HEK293 (cell line): ENCODE results near the gene ABR.

Experiments
- KLF1 ChIP-seq: fragments of 450-650 bp; formaldehyde crosslinking; IDR thresholded peaks from 2 replicates; pipeline ENCODE4 v1.5.1; 2016; ENCODE audit warnings: missing biosample characterization, missing genetic modification characterization
- OVOL3 ChIP-seq: fragments of 450-650 bp; formaldehyde crosslinking; IDR thresholded peaks from 2 replicates; pipeline ENCODE4 v1.5.1; 2016; ENCODE audit warnings: missing biosample characterization, missing genetic modification characterization
- PRDM10 ChIP-seq: fragments of 450-650 bp; formaldehyde crosslinking; IDR thresholded peaks from 2 replicates; pipeline ENCODE4 v1.5.1; 2016; ENCODE audit warnings: missing biosample characterization, missing genetic modification characterization
- PRDM2 ChIP-seq: fragments of 450-650 bp; formaldehyde crosslinking; IDR thresholded peaks from 2 replicates; pipeline ENCODE4 v1.5.1; 2016; ENCODE audit warnings: missing biosample characterization, missing genetic modification characterization, borderline replicate concordance
- SP2 ChIP-seq: fragments of 450-650 bp; formaldehyde crosslinking; IDR thresholded peaks from 2 replicates; pipeline ENCODE4 v1.5.1; 2016; ENCODE audit warnings: missing biosample characterization, missing genetic modification characterization
- ZBTB17 ChIP-seq: fragments of 450-650 bp; formaldehyde crosslinking; IDR thresholded peaks from 2 replicates; pipeline ENCODE4 v1.5.1; 2016; ENCODE audit warnings: missing biosample characterization, missing genetic modification characterization
- ZBTB8A ChIP-seq: fragments of 450-650 bp; formaldehyde crosslinking; IDR thresholded peaks from 2 replicates; pipeline ENCODE4 v1.5.1; 2016; ENCODE audit warnings: missing biosample characterization, missing genetic modification characterization
- ZEB2 ChIP-seq: fragments of 450-650 bp; formaldehyde crosslinking; IDR thresholded peaks from 2 replicates; pipeline ENCODE4 v1.5.1; 2016; ENCODE audit warnings: missing biosample characterization, missing genetic modification characterization
- ZFHX2 ChIP-seq: fragments of 450-650 bp; formaldehyde crosslinking; conservative IDR thresholded peaks from 2 replicates; pipeline ENCODE4 v1.5.1; 2016; ENCODE audit warnings: missing biosample characterization, missing genetic modification characterization
- ZFP69B ChIP-seq: fragments of 450-650 bp; formaldehyde crosslinking; IDR thresholded peaks from 2 replicates; pipeline ENCODE4 v1.5.1; 2016; ENCODE audit warnings: missing biosample characterization, missing genetic modification characterization
- ZIC2 ChIP-seq: fragments of 450-650 bp; formaldehyde crosslinking; IDR thresholded peaks from 2 replicates; pipeline ENCODE4 v1.5.1; 2016; ENCODE audit warnings: missing biosample characterization, missing genetic modification characterization
- ZNF223 ChIP-seq: fragments of 450-650 bp; formaldehyde crosslinking; IDR thresholded peaks from 2 replicates; pipeline ENCODE4 v1.5.1; 2016; ENCODE audit warnings: missing biosample characterization, missing genetic modification characterization
- ZNF280D ChIP-seq: fragments of 450-650 bp; formaldehyde crosslinking; IDR thresholded peaks from 2 replicates; pipeline ENCODE4 v1.5.1; 2016; ENCODE audit warnings: missing biosample characterization, missing genetic modification characterization
- ZNF302 ChIP-seq: fragments of 450-650 bp; formaldehyde crosslinking; IDR thresholded peaks from 2 replicates; pipeline ENCODE4 v1.5.1; 2016; ENCODE audit warnings: missing biosample characterization, missing genetic modification characterization, low read depth
- ZNF423 ChIP-seq: fragments of 450-650 bp; formaldehyde crosslinking; IDR thresholded peaks from 2 replicates; pipeline ENCODE4 v1.5.1; 2016; ENCODE audit warnings: missing biosample characterization, missing genetic modification characterization
- ZNF426 ChIP-seq: fragments of 450-650 bp; formaldehyde crosslinking; IDR thresholded peaks from 2 replicates; pipeline ENCODE4 v1.5.1; 2017; ENCODE audit warnings: missing biosample characterization, missing genetic modification characterization, mild to moderate bottlenecking, inconsistent platforms, moderate library complexity
- ZNF513 ChIP-seq: fragments of 450-650 bp; IDR thresholded peaks from 2 replicates; pipeline ENCODE4 v1.5.1; 2018; ENCODE audit warnings: missing biosample characterization, missing genetic modification characterization
- ZNF600 ChIP-seq: fragments of 450-650 bp; formaldehyde crosslinking; IDR thresholded peaks from 2 replicates; pipeline ENCODE4 v1.5.1; 2016; ENCODE audit warnings: missing biosample characterization, missing genetic modification characterization
- ZNF610 ChIP-seq: fragments of 450-650 bp; formaldehyde crosslinking; IDR thresholded peaks from 2 replicates; pipeline ENCODE4 v1.5.1; 2016; ENCODE audit warnings: missing biosample characterization, missing genetic modification characterization, borderline replicate concordance
- ZNF645 ChIP-seq: fragments of 450-650 bp; formaldehyde crosslinking; IDR thresholded peaks from 2 replicates; pipeline ENCODE4; 2016; ENCODE audit warnings: missing biosample characterization, missing genetic modification characterization
- ZNF658 ChIP-seq: fragments of 450-650 bp; formaldehyde crosslinking; IDR thresholded peaks from 2 replicates; pipeline ENCODE4; 2016; ENCODE audit warnings: missing biosample characterization, missing genetic modification characterization
- ZNF747 ChIP-seq: fragments of 450-650 bp; formaldehyde crosslinking; IDR thresholded peaks from 2 replicates; pipeline ENCODE4 v1.5.1; 2016; ENCODE audit warnings: missing biosample characterization, missing genetic modification characterization
- ZSCAN18 ChIP-seq: fragments of 450-650 bp; formaldehyde crosslinking; IDR thresholded peaks from 2 replicates; pipeline ENCODE4 v1.5.1; 2016; ENCODE audit warnings: missing biosample characterization, missing genetic modification characterization

The ABR gene

GRCh38 chr17:1107777-1108477, 71.9 kb downstream of the ABR start (continued):
- TF ChIP-seq PRDM2 (no peak), ZSCAN18 (tag by site-specific recombination) (no peak), ZNF513 (tag by site-specific recombination) (no peak), ZNF302 (tag by site-specific recombination) (no peak), ZNF600 (tag by site-specific recombination) (0 out of 2 replicates have a peak, but pooled peaks have one; percentile 24), KLF1 (peak; percentile 79), ZBTB8A (tag by site-specific recombination) (no peak), ZNF280D (no peak), ZNF645 (tag by site-specific recombination) (no peak), ZNF423 (tag by site-specific recombination) (no peak), ZFP69B (tag by site-specific recombination) (no peak), ZBTB17 (peak; percentile 24; the same call in 1 of the 2 replicates), OVOL3 (tag by site-specific recombination) (no peak), ZNF223 (tag by site-specific recombination) (no peak), ZNF747 (tag by site-specific recombination) (no peak), ZFHX2 (tag by site-specific recombination) (0 out of 2 replicates have a peak, but pooled peaks have one; percentile 0), SP2 (tag by site-specific recombination) (peak; percentile 2; the same call in 1 of the 2 replicates), ZEB2 (tag by site-specific recombination) (0 out of 2 replicates have a peak, but pooled peaks have one; percentile 9), ZNF610 (tag by site-specific recombination) (no peak), ZIC2 (0 out of 2 replicates have a peak, but pooled peaks have one; percentile 16), PRDM10 (tag by site-specific recombination) (no peak), ZNF658 (no peak), ZNF426 (no peak)
